ENCODE measurements around the gene FAM118A. TPM values are rescaled to one million over a fixed set of nuclear protein-coding genes. Genes with fewer than 3 reads are reported as not detected.
"Not testable (repeated sequence)": the region's sequence is repeated elsewhere in the genome, so short reads cannot be mapped to it uniquely, and the experiment has no call there.

The FAM118A gene
- 10 to 100 TPM; 36.1 to 75.3 TPM for total RNA-seq

- Histone ChIP-seq H3K36me3 (no peaks in the 10 kb centered on the region), H3K4me3 (peak within 1 kb of the TSS; percentile 77), H3K9ac (ENCODE audit: low read depth in 2 of 2, low read length in 2 of 2) (peak within 1 kb of the TSS; percentile 80 to 91), H3K9me3 (no peaks in the 10 kb centered on the region), H3K27ac (peak within 1 kb of the TSS; percentile 92), H3K4me1 (peaks cover 4% of the 10 kb centered on the region), H3K27me3 (no peaks in the 10 kb centered on the region)
- intact Hi-C loops (cut with DNase I): no loop called here
- peak; percentile 97 for DNase-seq
- no peak for TF ChIP-seq CTCF (IDR thresholded peaks at IDR 0.05)
These were observed at the start of gene FAM118A for GRCh38 chr22:45309422-45310227. Gene FAM118A (plus strand): TSS chr22:45309934. CDS start chr22:45322380, 12,446 bp downstream.

DNA sequence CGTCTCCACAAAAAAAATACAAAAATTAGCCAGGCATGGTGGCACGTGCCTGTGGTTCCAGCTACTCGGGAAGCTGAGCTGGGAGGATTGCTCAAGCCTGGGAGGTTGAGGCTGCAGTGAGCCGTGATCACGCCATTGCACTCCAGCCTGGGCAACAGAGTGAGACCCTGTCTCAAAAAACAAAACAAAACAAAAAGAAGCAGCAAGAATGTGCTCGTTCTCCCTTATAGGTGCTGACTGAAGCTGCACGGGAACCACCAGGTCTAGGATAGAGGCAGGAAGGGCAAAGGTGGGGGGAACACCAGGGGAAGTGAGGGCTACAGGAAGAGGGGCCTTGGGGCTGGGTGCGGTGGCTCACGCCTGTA lies 49.4 kb upstream of the FAM118A start:
- H3K9me3 ChIP-seq; H3K4me1 ChIP-seq; H3K4me3 ChIP-seq; DNase-seq; H3K36me3 ChIP-seq; H3K27me3 ChIP-seq; H3K27ac ChIP-seq; H3K9ac ChIP-seq (ENCODE audit: low read depth in 2 of 2, low read length in 2 of 2): not testable (repeated sequence)
- intact Hi-C loops (cut with DNase I): loop anchor here (5.0 kb wide), 1 partner anchor 158 kb away; no protein-coding TSS in a partner anchor

GRCh38 chr22:45261407-45262088 lies 48.2 kb upstream of the FAM118A start:
- DNase-seq: peak; percentile 71
- no peaks in the 10 kb centered on the region for H3K27me3 ChIP-seq
- H3K9me3 ChIP-seq: no peaks in the 10 kb centered on the region
- intact Hi-C loops (cut with DNase I): loop anchor here (5.0 kb wide), 1 partner anchor 159 kb away; no protein-coding TSS in a partner anchor
- no peak overlapping the region for H3K4me3 ChIP-seq
- no peaks in the 10 kb centered on the region for H3K36me3 ChIP-seq
- H3K27ac ChIP-seq: no peak overlapping the region
- H3K4me1 ChIP-seq: no peaks in the 10 kb centered on the region
- TF ChIP-seq CTCF (IDR thresholded peaks at IDR 0.05): no peak
- no peak overlapping the region for H3K9ac ChIP-seq (ENCODE audit: low read depth in 2 of 2, low read length in 2 of 2)

DNA sequence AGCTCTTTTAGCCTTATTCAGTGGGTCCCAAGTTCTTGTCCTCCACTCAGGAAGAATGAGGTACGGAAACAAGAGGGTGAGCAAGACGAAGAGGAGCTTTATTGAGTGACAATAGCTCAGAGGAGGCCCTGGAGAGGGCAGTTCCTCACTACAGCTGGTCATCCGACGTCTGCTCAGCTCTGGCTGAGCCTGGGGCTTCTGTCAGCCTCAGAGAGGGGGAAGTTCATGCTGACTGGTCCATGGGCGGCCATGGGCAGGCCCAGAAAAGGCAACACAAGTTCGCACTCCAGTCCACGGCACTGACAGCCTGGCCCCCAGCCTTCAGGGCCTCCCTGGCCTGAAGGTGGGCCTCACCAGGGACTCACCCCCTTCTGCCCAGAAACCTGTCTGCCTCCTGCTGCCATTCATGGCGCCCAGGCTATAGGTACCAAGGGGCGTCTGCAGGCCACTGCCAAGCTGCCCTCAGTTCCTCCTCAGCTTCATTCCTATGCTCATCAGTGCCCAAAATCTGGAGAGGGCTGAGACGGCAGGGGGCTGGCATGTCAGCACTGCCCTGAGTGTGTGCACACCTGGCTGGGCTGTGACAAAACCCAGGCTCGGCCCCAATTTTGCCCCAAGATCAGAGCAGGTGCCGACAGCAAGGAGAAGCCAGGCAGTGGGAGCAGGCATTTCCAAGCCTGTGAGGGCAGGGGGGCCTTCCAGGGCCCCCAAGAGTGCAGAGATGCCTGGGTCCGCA lies 47.4 kb upstream of the FAM118A start:
- Histone ChIP-seq H3K27ac (no peak overlapping the region), H3K4me3 (no peak overlapping the region), H3K36me3 (no peaks in the 10 kb centered on the region), H3K4me1 (no peaks in the 10 kb centered on the region), H3K9ac (ENCODE audit: low read depth in 2 of 2, low read length in 2 of 2) (no peak overlapping the region), H3K9me3 (no peaks in the 10 kb centered on the region), H3K27me3 (no peaks in the 10 kb centered on the region)
- no peak for TF ChIP-seq CTCF (IDR thresholded peaks at IDR 0.05)
- no peak for DNase-seq
- intact Hi-C loops (cut with DNase I): loop anchor here (5.0 kb wide), 1 partner anchor 160 kb away; no protein-coding TSS in a partner anchor

GRCh38 chr22:45262931-45263462 lies 46.7 kb upstream of the FAM118A start:
- intact Hi-C loops (cut with DNase I): loop anchor here (5.0 kb wide), 1 partner anchor 161 kb away; no protein-coding TSS in a partner anchor
- Histone ChIP-seq H3K4me3 (no peak overlapping the region), H3K9ac (ENCODE audit: low read depth in 2 of 2, low read length in 2 of 2) (no peak overlapping the region), H3K4me1 (no peaks in the 10 kb centered on the region), H3K27ac (no peak overlapping the region), H3K36me3 (no peaks in the 10 kb centered on the region), H3K27me3 (no peaks in the 10 kb centered on the region), H3K9me3 (no peaks in the 10 kb centered on the region)
- TF ChIP-seq CTCF (IDR thresholded peaks at IDR 0.05): no peak
- DNase-seq: no peak

Measured in colonic mucosa (tissue), 4 donors.